Prostate gland (tissue), 2 donors: ENCODE results near the gene ZNF624.
"Not testable (repeated sequence)": the region's sequence is repeated elsewhere in the genome, so short reads cannot be mapped to it uniquely, and the experiment has no call there.

Experiments used
- CTCF ChIP-seq, 4 experiments: fragments of 200-600 bp in 2 of 4; fragments of 450-650 bp in 2 of 4; sonication (generic) in 2 of 4; IDR thresholded peaks; 1 replicate in 3 of 4; 2 replicates in 1 of 4; pipeline ENCODE4 v1.5.1; 2016 to 2019; ENCODE audit warnings: antibody characterized with exemption in 4 of 4, mild to moderate bottlenecking in 2 of 4, moderate library complexity in 2 of 4
- POLR2A ChIP-seq: fragments of 450-650 bp; IDR thresholded peaks from one replicate; pipeline ENCODE4 v1.6.1; 2016; ENCODE audit warnings: antibody characterized with exemption, mild to moderate bottlenecking
- POLR2AphosphoS5 ChIP-seq: sonication (generic); formaldehyde crosslinking; IDR thresholded peaks from one replicate; pipeline ENCODE4 v1.6.1; 2017; ENCODE audit warnings: antibody characterized with exemption

- TF ChIP-seq POLR2A; CTCF (IDR thresholded peaks at IDR 0.05); POLR2AphosphoS5: not testable (repeated sequence)
Measured at GRCh38 chr17:16683290-16684138, 29.9 kb upstream of the ZNF624 start.
